Stimulated activated CD4-positive, alpha-beta T cell treated with anti-CD3 and anti-CD28 coated beads, Interleukin-12 subunit alpha, Interleukin-12 subunit beta, amount 100 ng/mL, for 4 hours (primary cell): ENCODE measurements around the gene ABLIM1.

Source experiments
- DNase-seq: peaks from one replicate; pipeline ENCODE4 v3.0.0-alpha.2; 2020

The ABLIM1 gene

GRCh38 chr10:114678820-114679219 lies 20.7 kb upstream of the ABLIM1 start:
- no peak for DNase-seq

GRCh38 chr10:114678336-114678735 lies 20.3 kb upstream of the ABLIM1 start:
- DNase-seq: no peak

DNA sequence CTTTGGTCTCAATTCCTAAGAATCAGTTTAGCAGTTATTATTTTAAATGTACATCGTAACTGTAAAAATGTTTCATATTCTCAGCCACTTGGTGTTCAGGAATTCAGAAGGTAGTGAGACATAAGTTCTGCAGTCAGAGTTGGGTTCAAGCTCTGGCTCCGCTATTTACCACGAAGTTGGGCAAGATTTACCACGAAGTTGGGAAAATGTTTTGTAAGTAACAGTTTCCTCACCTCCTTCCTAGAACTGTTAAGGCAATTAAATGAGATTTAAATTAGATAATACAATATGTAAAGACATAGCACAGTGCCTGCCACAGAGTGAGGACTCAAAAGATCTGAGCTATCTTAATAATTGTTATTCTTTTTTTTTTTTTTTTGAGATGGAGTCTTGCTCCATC lies 16.3 kb upstream of the ABLIM1 start:
- DNase-seq: no peak

- DNase-seq: no peak
Measured at GRCh38 chr10:114669648-114670047, 11.6 kb upstream of the ABLIM1 start.

GRCh38 chr10:114668375-114669080 lies 10.5 kb upstream of the ABLIM1 start:
- DNase-seq: no peak

DNA sequence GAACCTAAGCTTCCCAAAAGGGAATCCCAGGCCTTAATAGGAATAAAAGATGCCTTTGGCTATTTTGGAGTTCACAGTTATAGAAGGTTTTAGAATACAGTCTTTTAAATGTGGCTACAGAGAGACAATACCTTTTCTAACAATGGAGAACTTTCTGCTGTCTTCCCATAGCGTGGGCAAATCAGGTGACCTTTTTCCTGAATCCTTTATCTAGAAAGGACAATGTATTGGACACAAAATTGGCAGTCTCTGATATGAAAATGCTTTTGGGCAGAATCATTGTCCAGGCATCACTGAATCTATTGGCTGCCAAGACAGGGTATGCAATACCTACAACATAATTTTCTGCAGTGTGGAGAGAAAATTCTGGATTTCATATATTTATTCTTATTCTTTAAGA lies 7.8 kb upstream of the ABLIM1 start:
- no peak for DNase-seq

- no peak for DNase-seq
Measured at GRCh38 chr10:114665406-114665805, 7.3 kb upstream of the ABLIM1 start.

- DNase-seq: no peak
Measured at GRCh38 chr10:114664127-114664526, 6.1 kb upstream of the ABLIM1 start.

- no peak for DNase-seq
Measured at GRCh38 chr10:114663626-114664025, 5.6 kb upstream of the ABLIM1 start.

GRCh38 chr10:114662646-114663217 lies 4.7 kb upstream of the ABLIM1 start:
- DNase-seq: no peak

- DNase-seq: no peak
Measured at GRCh38 chr10:114661212-114661880, 3.3 kb upstream of the ABLIM1 start.

- DNase-seq: no peak
Measured at GRCh38 chr10:114655671-114656070, 2.4 kb downstream of the ABLIM1 start.

- DNase-seq: no peak
Measured at GRCh38 chr10:114654822-114655575, 3.1 kb downstream of the ABLIM1 start.

GRCh38 chr10:114653926-114654325 lies 4.1 kb downstream of the ABLIM1 start:
- DNase-seq: no peak

DNA sequence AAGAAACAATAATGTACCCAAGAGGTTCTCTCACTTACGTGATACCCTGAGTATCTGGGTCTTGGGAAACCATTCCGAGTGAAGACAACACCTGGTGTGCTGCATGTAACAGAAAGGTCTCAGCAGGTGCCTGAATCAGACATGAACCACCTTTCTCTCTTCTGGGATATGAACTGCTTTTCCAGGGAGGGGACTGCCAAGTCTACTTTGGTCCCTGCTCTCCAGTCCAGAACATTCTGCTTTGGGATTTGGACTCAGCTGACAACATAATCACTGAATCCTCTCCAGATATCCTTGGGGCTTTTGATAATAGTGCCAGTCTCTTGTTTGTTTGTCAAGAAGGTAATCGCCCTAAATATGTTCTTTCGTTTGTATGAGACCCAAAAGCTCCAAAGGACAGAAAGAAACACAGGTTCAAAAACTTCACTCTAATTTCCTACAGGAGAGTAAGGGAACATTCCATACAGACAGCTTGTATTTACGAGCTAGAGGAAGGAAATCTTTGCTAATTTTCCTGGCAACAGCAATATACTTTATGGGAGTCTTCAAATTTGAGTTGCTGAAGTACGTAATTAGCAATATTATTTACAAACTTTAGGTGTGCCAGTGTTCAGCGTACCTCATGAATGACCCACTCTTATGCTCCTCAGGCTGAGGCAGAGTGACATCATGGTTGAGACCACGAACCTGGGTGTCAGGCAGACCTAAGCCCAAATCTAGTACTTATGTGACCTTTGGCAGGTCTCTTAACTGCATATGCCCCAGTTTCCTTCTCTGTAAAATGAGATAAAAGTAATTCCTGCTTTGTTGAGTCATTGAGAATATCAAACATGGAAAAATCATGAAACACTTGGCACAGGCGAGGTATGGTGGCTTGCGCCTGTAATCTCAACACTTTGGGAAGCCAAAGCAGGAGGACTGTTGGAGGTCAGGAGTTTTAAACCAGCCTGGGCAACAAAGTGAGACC lies 5.4 kb downstream of the ABLIM1 start:
- no peak for DNase-seq

DNA sequence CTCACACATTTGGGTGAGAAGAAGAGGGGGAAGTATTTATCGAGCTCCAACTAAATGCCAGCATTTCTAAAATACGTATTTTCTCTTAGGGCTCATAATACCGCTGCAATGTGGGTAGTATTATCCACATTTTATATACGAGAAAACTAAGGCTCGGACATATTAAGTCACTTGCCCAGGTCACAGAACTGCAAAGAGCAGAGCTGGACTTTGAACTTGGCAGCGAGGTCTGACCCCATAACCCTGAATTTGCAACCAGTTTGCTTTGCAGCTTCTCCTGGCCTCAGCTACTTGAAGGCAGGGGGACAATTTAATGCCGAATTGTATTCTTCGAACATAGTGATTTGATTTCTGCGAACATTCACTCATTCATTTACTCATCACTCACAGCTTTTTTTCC lies 7.2 kb downstream of the ABLIM1 start:
- DNase-seq: no peak

DNA sequence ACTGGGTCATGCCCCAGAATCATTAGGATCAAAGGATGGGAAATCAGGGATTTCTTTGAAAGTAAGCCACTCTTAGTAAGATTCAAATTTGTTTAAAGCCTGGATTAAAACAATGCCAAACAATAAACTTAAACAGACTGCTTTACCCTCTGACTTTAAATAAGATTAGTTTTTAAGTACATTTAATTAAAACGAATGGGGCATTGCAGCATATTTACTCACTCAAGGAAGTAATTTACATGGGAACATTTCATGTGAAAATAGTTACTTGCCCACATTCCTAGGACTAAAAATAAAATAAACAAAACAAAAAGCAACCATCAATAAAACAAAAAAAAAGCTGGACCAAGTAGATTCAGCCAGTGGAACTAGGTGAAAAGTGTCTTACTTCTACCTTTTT lies 7.8 kb downstream of the ABLIM1 start:
- DNase-seq: no peak

- no peak for DNase-seq
Measured at GRCh38 chr10:114649217-114649903, 8.7 kb downstream of the ABLIM1 start.

DNA sequence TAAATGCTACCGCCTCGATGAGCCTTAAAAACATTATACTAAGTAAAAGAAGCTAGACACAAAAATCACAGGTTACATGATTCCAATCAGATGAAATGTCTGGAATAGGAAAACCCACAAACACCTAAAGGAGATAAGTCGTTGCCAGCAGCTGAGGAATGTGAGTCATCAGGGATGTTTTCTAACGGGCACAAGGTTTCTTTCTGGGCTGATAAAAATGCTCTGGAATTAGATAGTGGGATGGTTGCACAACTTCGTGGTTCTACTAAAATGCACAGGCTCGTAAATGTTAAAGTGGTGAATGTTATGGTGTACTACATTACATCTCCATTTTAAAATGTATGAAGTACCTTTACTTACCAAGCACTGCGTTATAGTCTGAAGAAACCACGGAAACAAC lies 9.7 kb downstream of the ABLIM1 start:
- no peak for DNase-seq

GRCh38 chr10:114647545-114648138 lies 10.4 kb downstream of the ABLIM1 start:
- no peak for DNase-seq

DNA sequence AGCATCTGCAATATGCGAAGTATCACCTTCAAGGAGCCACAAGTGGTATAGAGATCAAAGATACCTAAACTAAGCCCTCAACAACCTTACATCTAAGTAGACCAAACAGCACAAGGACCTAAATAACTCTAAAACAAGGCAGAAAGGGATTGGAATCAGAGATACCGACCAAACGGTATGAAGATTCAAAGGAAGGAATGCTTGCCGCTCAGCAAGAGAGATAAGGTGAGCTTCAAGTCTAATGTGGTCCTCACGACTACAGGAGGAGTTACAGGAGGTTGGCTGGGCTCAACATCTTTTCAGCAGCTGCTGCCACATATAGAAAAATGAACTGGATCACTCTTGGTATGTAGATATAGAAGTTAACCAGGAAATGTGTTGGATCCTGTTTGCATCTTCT lies 11.6 kb downstream of the ABLIM1 start:
- no peak for DNase-seq
